Mesenchymal stem cell (in vitro differentiated cells and primary cell): ENCODE measurements around the gene MRPL18.

Experiments used
- DNase-seq: peaks from one replicate; pipeline ENCODE4 v3.0.0-alpha.2; 2013
- H2AFZ ChIP-seq: one replicate; pipeline ENCODE4 v1.6.1; 2013; ENCODE audit warnings: low read depth, mild to moderate bottlenecking, control low read depth, inconsistent platforms, low read length, moderate library complexity
- H2AK5ac ChIP-seq: 2 replicates; pipeline ENCODE4 v1.6.1; 2013; ENCODE audit warnings: low read length, moderate library complexity, mild to moderate bottlenecking, inconsistent platforms; ENCODE audit not compliant: severe bottlenecking
- H2BK120ac ChIP-seq: one replicate; pipeline ENCODE4 v1.6.1; 2013; ENCODE audit warnings: low read depth, mild to moderate bottlenecking, inconsistent platforms, low read length, moderate library complexity
- H2BK12ac ChIP-seq, 2 experiments: one replicate each; pipeline ENCODE4 v1.6.1; 2013; ENCODE audit warnings: inconsistent platforms in 2 of 2, low read length in 2 of 2, mild to moderate bottlenecking in 2 of 2, moderate library complexity in 2 of 2, control low read depth in 1 of 2
- H2BK15ac ChIP-seq: one replicate; pipeline ENCODE4 v1.6.1; 2013; ENCODE audit warnings: mild to moderate bottlenecking, low read depth, inconsistent platforms; ENCODE audit not compliant: poor library complexity, severe bottlenecking
- H2BK5ac ChIP-seq: 2 replicates; pipeline ENCODE4 v1.6.1; 2013; ENCODE audit warnings: low read depth, mild to moderate bottlenecking, low read length, control low read depth, inconsistent platforms; ENCODE audit not compliant: poor library complexity, severe bottlenecking
- H3K14ac ChIP-seq, 2 experiments: one replicate each; pipeline ENCODE4 v1.6.1; 2013; ENCODE audit warnings: inconsistent platforms in 2 of 2, low read length in 2 of 2, control low read depth in 1 of 2, mild to moderate bottlenecking in 1 of 2, moderate library complexity in 1 of 2
- H3K18ac ChIP-seq, 2 experiments: one replicate each; pipeline ENCODE4 v1.6.1; 2013; ENCODE audit warnings: inconsistent platforms in 2 of 2, low read length in 2 of 2, control low read depth in 1 of 2, low read depth in 1 of 2, mild to moderate bottlenecking in 1 of 2
- H3K23ac ChIP-seq, 2 experiments: one replicate each; pipeline ENCODE4 v1.6.1; 2013; ENCODE audit warnings: inconsistent platforms in 2 of 2, low read length in 2 of 2, mild to moderate bottlenecking in 2 of 2, moderate library complexity in 2 of 2, control low read depth in 1 of 2
- H3K27ac ChIP-seq: 2 replicates; pipeline ENCODE4 v1.5.1; 2013; ENCODE audit warnings: mild to moderate bottlenecking, moderate library complexity, low read length, control low read depth, inconsistent platforms; ENCODE audit not compliant: poor library complexity, severe bottlenecking
- H3K27me3 ChIP-seq, 2 experiments: 2 replicates each; pipeline versions ENCODE4 v1.6.1 to v1.7.0; 2013; ENCODE audit warnings: low read length in 2 of 2, mild to moderate bottlenecking in 2 of 2, moderate library complexity in 2 of 2, control low read depth in 1 of 2, inconsistent platforms in 1 of 2; ENCODE audit not compliant: control insufficient read depth in 1 of 2, insufficient read depth in 1 of 2
- H3K36me3 ChIP-seq, 2 experiments: 2 replicates each; pipeline versions ENCODE4 v1.6.1 to v1.7.0; 2013; ENCODE audit warnings: low read length in 2 of 2, control low read depth in 1 of 2, inconsistent platforms in 1 of 2, low read depth in 1 of 2, mild to moderate bottlenecking in 1 of 2; ENCODE audit not compliant: insufficient read depth in 2 of 2, control insufficient read depth in 1 of 2
- H3K4ac ChIP-seq, 2 experiments: one replicate each; pipeline ENCODE4 v1.6.1; 2013; ENCODE audit warnings: inconsistent platforms in 2 of 2, low read length in 2 of 2, mild to moderate bottlenecking in 2 of 2, moderate library complexity in 2 of 2, control low read depth in 1 of 2, low read depth in 1 of 2
- H3K4me1 ChIP-seq: 2 replicates; pipeline ENCODE4 v1.6.1; 2013; ENCODE audit warnings: low read depth, low read length, control low read depth; ENCODE audit not compliant: control insufficient read depth, insufficient read depth
- H3K4me2 ChIP-seq: 2 replicates; pipeline ENCODE4 v1.6.1; 2013; ENCODE audit warnings: low read length, mild to moderate bottlenecking, inconsistent platforms; ENCODE audit not compliant: poor library complexity, severe bottlenecking
- H3K4me3 ChIP-seq, 2 experiments: 2 replicates each; pipeline versions ENCODE4 v1.5.1 to v1.7.0; 2013; ENCODE audit warnings: low read length in 2 of 2, mild to moderate bottlenecking in 2 of 2, control low read depth in 1 of 2, low read depth in 1 of 2; ENCODE audit not compliant: insufficient read depth in 1 of 2
- H3K79me1 ChIP-seq: replicated peaks from 2 replicates; pipeline ENCODE4 v1.6.1; 2013; ENCODE audit warnings: mild to moderate bottlenecking, control low read depth, low read length, inconsistent platforms; ENCODE audit not compliant: poor library complexity, severe bottlenecking
- H3K9ac ChIP-seq: 2 replicates; pipeline ENCODE4 v1.7.0; 2013; ENCODE audit warnings: mild to moderate bottlenecking, low read length, moderate library complexity
- H3K9me3 ChIP-seq: 2 replicates; pipeline ENCODE4 v1.7.0; 2013; ENCODE audit warnings: mild to moderate bottlenecking, low read length; ENCODE audit not compliant: control insufficient read depth
- H4K8ac ChIP-seq: one replicate; pipeline ENCODE4 v1.6.1; 2013; ENCODE audit warnings: inconsistent platforms, mild to moderate bottlenecking, low read length, moderate library complexity
- H4K91ac ChIP-seq: one replicate; pipeline ENCODE4 v1.6.1; 2013; ENCODE audit warnings: mild to moderate bottlenecking, low read length, inconsistent platforms
- WGBS: methylation state at CpG from one replicate; pipeline ENCODE4 v1.1.7; 2013; ENCODE audit warnings: mixed read lengths; 5-methylcytosine and 5-hydroxymethylcytosine counted together

MRPL18 gene

GRCh38 chr6:159788753-159789376 lies 1.4 kb upstream of the MRPL18 start:
- Histone ChIP-seq H3K23ac (peak overlapping the region; percentile 60 to 99), H3K4me2 (peak overlapping the region; percentile 97), H3K4ac (peak overlapping the region; percentile 81 to 96), H3K79me1 (peaks cover 5% of the 10 kb centered on the region), H2BK5ac (peak overlapping the region; percentile 89), H3K27ac (peak overlapping the region; percentile 91), H2BK120ac (no peak overlapping the region), H2BK12ac (peak overlapping the region in 1 of 2 experiments; percentile 39), H2AK5ac (no peak overlapping the region), H4K91ac (peak overlapping the region; percentile 91), H3K9ac (peak overlapping the region; percentile 96), H3K4me1 (peaks cover 12% of the 10 kb centered on the region), H2AFZ (peak overlapping the region; percentile 95), H3K18ac (peak overlapping the region; percentile 68 to 99), H3K4me3 (peak overlapping the region; percentile 99), H3K14ac (peak overlapping the region; percentile 68 to 100), H3K27me3 (no peaks in the 10 kb centered on the region), H3K36me3 (peaks cover 6 to 59% of the 10 kb centered on the region in 2 experiments), H4K8ac (peak overlapping the region; percentile 98), H2BK15ac (peak overlapping the region; percentile 89), H3K9me3 (no peaks in the 10 kb centered on the region)
- WGBS, result under 1% methylated on average over 44 of the region's 60 CpGs
- DNase-seq, result peak; percentile 59

DNA sequence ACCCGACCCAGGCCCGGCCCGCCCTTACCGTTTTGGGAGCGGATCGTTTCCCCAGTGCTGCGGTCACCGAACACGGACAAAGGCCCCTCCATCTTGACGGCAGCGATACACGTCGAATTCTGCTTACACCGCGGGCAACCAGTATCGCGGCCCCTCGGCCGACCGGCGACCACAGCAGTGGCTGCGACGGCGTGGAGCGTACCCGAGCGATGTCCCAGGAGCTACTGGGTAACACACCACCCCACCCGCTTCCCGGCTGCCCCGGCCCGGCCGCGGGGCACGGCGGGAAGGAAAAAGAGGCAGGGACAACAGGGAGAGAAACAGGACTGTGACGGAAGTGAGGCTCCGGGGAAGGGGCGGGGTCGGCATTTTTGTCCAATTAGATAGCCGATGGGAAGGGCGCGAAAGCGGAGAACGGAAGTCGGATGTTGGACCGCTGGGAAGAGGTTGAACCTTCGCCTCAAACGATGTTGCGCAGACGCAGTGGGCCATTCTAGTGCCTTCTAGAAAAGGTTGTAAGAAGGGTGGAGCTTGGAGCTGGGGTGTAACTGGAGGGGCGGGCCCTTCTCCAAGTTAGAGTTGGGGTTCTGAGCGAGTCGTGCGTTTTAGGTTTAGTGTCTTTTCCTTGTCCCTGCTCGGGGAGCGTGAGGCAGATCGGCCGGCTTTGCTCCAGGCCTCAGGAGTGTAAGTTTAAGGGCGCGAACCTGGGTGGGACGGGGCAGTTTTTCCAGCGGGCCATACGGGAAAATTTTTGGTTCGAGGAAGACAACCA lies 704 bp upstream of the MRPL18 start, which contains the start of gene TCP1:
Gene TCP1, minus strand, starts transcription at position 226 of the 772 bp plus-strand sequence. Its CDS starts 134 bp downstream, at position 92.
- Histone ChIP-seq H4K91ac (peak within 1 kb of the TSS; percentile 91), H3K23ac (peak within 1 kb of the TSS; percentile 60 to 99), H2BK5ac (peak within 1 kb of the TSS; percentile 89), H2BK12ac (peak within 1 kb of the TSS in 1 of 2 experiments; percentile 39), H3K4me3 (peak within 1 kb of the TSS; percentile 99), H3K4me2 (peak within 1 kb of the TSS; percentile 97), H3K27me3 (no peaks in the 10 kb centered on the region), H3K9me3 (no peaks in the 10 kb centered on the region), H2AK5ac (peak within 1 kb of the TSS; percentile 91), H3K79me1 (peaks cover 5% of the 10 kb centered on the region), H3K9ac (peak within 1 kb of the TSS; percentile 96), H2BK120ac (no peak within 1 kb of the TSS), H3K14ac (peak within 1 kb of the TSS; percentile 68 to 100), H3K18ac (peak within 1 kb of the TSS; percentile 68 to 99), H3K27ac (peak within 1 kb of the TSS; percentile 91), H3K36me3 (peaks cover 6 to 61% of the 10 kb centered on the region in 2 experiments), H3K4me1 (peaks cover 12% of the 10 kb centered on the region), H2AFZ (peak within 1 kb of the TSS; percentile 95), H3K4ac (peak within 1 kb of the TSS; percentile 81 to 96), H4K8ac (peak within 1 kb of the TSS; percentile 98), H2BK15ac (peak within 1 kb of the TSS; percentile 89)
- peak; percentile 100 for DNase-seq
- WGBS, result under 1% methylated on average over 53 of the region's 64 CpGs

GRCh38 chr6:159790956-159791598 lies 810 bp downstream of the MRPL18 start:
- H3K18ac ChIP-seq, result no peak overlapping the region
- H3K23ac ChIP-seq, result peak overlapping the region in 1 of 2 experiments; percentile 9
- H3K9me3 ChIP-seq, result no peaks in the 10 kb centered on the region
- H3K27ac ChIP-seq, result peak overlapping the region; percentile 91
- no peak overlapping the region for H2AK5ac ChIP-seq
- H2AFZ ChIP-seq, result no peak overlapping the region
- H3K9ac ChIP-seq, result peak overlapping the region; percentile 96
- H3K4ac ChIP-seq, result peak overlapping the region in 1 of 2 experiments; percentile 86
- DNase-seq, result peak; percentile 17
- H4K91ac ChIP-seq, result no peak overlapping the region
- peaks cover 11% of the 10 kb centered on the region for H3K4me1 ChIP-seq
- H3K36me3 ChIP-seq, result peaks cover 8 to 53% of the 10 kb centered on the region in 2 experiments
- H3K14ac ChIP-seq, result peak overlapping the region in 1 of 2 experiments; percentile 11
- H3K4me2 ChIP-seq, result peak overlapping the region; percentile 82
- H3K79me1 ChIP-seq, result peaks cover 3% of the 10 kb centered on the region
- no peak overlapping the region for H2BK15ac ChIP-seq
- H2BK5ac ChIP-seq, result no peak overlapping the region
- H2BK12ac ChIP-seq, result no peak overlapping the region
- no peak overlapping the region for H4K8ac ChIP-seq
- H2BK120ac ChIP-seq, result no peak overlapping the region
- H3K27me3 ChIP-seq, result no peaks in the 10 kb centered on the region
- peak overlapping the region; percentile 60 to 99 for H3K4me3 ChIP-seq
- 22% methylated on average over 17 of the region's 18 CpGs for WGBS
